ENCODE results near the gene AS3MT. TPM values are rescaled to one million over a fixed set of nuclear protein-coding genes. Genes with fewer than 3 reads are reported as not detected.

Gene AS3MT
- total RNA-seq, 2 donors from 2014 or later: 4.0 to 4.7 TPM

DNA sequence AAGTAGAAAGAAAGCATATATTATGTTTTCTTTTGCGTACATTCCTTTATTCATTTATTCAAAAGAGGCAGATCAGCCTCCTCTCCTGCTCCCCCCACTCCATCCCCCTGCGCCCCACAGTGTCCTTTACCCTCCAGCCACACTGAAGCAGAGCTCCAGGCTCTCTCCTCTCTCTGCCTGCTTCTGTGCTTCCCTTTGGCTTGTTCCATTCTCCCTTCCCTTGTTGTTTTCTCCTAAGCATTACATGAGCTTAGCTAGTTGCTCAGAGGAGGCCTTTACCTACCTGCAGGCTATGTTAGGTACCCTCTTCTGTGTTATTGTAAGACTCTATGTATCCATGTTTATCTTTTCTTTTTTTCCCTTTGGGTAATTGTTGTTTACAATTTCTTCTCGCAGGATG lies 76.2 kb downstream of the AS3MT start:
- Histone ChIP-seq H3K4me1 (peaks cover 8% of the 10 kb centered on the region), H3K9me3 (no peaks in the 10 kb centered on the region), H3K36me3 (replicated peaks in 1 of 2; ENCODE audit: insufficient read depth in 1 of 2, low read depth in 2 of 2) (no peaks in the 10 kb centered on the region), H3K4me3 (no peak overlapping the region), H3K27ac (no peak overlapping the region), H3K27me3 (no peaks in the 10 kb centered on the region)
- TF ChIP-seq, protein P1, sequence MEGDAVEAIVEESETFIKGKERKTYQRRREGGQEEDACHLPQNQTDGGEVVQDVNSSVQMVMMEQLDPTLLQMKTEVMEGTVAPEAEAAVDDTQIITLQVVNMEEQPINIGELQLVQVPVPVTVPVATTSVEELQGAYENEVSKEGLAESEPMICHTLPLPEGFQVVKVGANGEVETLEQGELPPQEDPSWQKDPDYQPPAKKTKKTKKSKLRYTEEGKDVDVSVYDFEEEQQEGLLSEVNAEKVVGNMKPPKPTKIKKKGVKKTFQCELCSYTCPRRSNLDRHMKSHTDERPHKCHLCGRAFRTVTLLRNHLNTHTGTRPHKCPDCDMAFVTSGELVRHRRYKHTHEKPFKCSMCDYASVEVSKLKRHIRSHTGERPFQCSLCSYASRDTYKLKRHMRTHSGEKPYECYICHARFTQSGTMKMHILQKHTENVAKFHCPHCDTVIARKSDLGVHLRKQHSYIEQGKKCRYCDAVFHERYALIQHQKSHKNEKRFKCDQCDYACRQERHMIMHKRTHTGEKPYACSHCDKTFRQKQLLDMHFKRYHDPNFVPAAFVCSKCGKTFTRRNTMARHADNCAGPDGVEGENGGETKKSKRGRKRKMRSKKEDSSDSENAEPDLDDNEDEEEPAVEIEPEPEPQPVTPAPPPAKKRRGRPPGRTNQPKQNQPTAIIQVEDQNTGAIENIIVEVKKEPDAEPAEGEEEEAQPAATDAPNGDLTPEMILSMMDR (IDR thresholded peaks at IDR 0.05): no peak
- no peak for TF ChIP-seq POLR2A (IDR thresholded peaks at IDR 0.05)
- intact Hi-C loops (cut with DNase I): no loop called here
- ATAC-seq (no peak), DNase-seq (no peak)
- 78 to 90% methylated on average over 3 of the region's 3 CpGs for WGBS, 2 donors

DNA sequence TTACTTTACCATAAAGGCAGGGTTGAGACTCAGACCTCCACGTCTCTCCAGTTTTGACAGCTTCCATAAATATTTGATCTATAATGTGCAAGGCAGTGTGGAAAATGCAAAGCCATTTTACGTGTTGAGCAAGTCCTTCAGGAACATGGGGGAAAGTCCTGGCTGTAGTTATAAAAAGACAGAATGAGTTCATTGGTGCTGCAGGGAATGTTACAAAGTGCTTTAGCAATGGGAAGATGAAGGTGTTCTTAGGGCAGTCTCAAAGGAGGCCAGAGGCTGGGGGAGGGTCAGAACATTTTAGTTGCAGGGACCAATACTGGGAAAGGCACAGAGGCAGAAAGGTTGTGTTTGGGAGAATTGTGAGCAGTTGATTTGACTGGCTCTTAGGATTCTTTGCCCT lies 76.7 kb downstream of the AS3MT start:
- H3K27ac ChIP-seq: no peak overlapping the region
- no peak for ATAC-seq
- H3K27me3 ChIP-seq: no peaks in the 10 kb centered on the region
- 92 to 93% methylated on average over 2 of the region's 2 CpGs for WGBS, 2 donors
- peaks cover 8% of the 10 kb centered on the region for H3K4me1 ChIP-seq
- TF ChIP-seq POLR2A (IDR thresholded peaks at IDR 0.05): no peak
- TF ChIP-seq, protein P1 (IDR thresholded peaks at IDR 0.05): no peak
- H3K36me3 ChIP-seq (replicated peaks in 1 of 2; ENCODE audit: insufficient read depth in 1 of 2, low read depth in 2 of 2): no peaks in the 10 kb centered on the region
- no peak for DNase-seq
- no peak overlapping the region for H3K4me3 ChIP-seq
- intact Hi-C loops (cut with DNase I): no loop called here
- no peaks in the 10 kb centered on the region for H3K9me3 ChIP-seq

DNA sequence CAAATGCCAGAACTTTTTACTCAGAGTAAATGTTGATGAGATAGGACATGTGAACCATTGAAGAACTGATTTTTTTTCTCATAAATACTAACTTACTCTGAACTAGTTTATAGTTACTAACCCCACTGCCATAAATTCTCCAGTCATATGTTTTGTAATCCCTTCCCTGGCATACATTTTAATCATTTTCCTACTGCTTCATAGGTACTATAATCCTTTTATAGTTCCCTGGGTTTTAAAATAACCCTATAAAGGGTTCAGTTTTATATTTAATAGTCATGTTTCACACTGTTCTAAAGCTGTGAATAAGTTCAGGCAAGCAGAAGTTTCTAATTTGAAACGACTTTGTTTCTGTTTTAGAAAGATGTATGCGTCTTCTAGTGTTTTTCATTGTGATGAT lies 77.7 kb downstream of the AS3MT start:
- Histone ChIP-seq H3K36me3 (replicated peaks in 1 of 2; ENCODE audit: insufficient read depth in 1 of 2, low read depth in 2 of 2) (no peaks in the 10 kb centered on the region), H3K27me3 (no peaks in the 10 kb centered on the region), H3K4me3 (no peak overlapping the region), H3K4me1 (peaks cover 8% of the 10 kb centered on the region), H3K27ac (no peak overlapping the region), H3K9me3 (no peaks in the 10 kb centered on the region)
- TF ChIP-seq, protein P1 (IDR thresholded peaks at IDR 0.05): no peak
- TF ChIP-seq POLR2A (IDR thresholded peaks at IDR 0.05): no peak
- DNase-seq: no peak
- ATAC-seq: no peak
- 90 to 93% methylated on average over 2 of the region's 2 CpGs for WGBS, 2 donors
- intact Hi-C loops (cut with DNase I): no loop called here

DNA sequence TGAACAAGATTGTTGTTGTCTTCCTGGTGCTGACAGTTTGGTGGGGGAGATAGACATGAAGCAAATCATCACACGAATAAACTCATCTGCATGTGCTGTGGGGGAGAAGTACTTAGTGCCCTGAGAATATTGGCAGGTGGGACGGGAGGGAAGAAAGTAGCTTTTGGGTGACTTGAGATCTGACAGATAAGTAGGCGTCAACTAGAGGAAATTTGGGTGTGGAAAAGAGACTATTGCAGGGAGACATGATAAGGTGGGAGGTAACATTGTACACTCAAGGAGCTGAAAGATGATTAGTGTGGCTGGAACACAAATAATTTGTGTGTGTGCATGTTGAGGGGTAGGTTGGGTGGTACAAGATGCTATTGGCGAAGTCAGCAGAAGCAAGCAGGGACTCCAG lies 78.9 kb downstream of the AS3MT start:
- intact Hi-C loops (cut with DNase I): no loop called here
- 75 to 79% methylated on average over 4 of the region's 4 CpGs for WGBS, 2 donors

DNA sequence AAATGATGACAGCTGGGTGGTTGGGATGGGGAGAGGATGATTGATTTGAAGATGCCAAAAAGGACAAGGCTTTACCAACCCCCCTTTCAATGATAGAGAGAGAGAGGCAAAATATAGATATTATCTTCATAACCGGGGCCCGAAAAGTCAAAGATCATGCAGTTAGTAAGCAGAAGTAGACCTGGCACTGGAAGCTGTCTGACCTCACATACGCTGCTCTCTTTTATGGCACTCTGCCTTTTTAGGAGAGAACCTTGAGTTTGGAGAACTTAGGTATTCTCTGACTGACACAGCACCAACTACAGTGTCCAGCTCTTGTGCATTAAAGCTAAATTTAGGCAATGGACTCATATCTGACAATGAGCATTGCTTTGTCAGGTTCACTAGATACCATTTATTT lies 79.5 kb downstream of the AS3MT start:
- Histone ChIP-seq H3K36me3 (replicated peaks in 1 of 2; ENCODE audit: insufficient read depth in 1 of 2, low read depth in 2 of 2) (no peaks in the 10 kb centered on the region), H3K9me3 (no peaks in the 10 kb centered on the region), H3K27ac (no peak overlapping the region), H3K27me3 (no peaks in the 10 kb centered on the region), H3K4me3 (no peak overlapping the region), H3K4me1 (peaks cover 8% of the 10 kb centered on the region)
- TF ChIP-seq, protein P1 (IDR thresholded peaks at IDR 0.05): no peak
- TF ChIP-seq POLR2A (IDR thresholded peaks at IDR 0.05): no peak
- intact Hi-C loops (cut with DNase I): no loop called here
- no peak for ATAC-seq
- no peak for DNase-seq
- WGBS, 2 donors: 97 to 100% methylated on average over 3 of the region's 3 CpGs

More for the DNA sequence above, 78.9 kb downstream of the AS3MT start:
- Histone ChIP-seq H3K4me3 (no peak overlapping the region), H3K27me3 (no peaks in the 10 kb centered on the region), H3K36me3 (replicated peaks in 1 of 2; ENCODE audit: insufficient read depth in 1 of 2, low read depth in 2 of 2) (no peaks in the 10 kb centered on the region), H3K9me3 (no peaks in the 10 kb centered on the region), H3K27ac (no peak overlapping the region), H3K4me1 (peaks cover 8% of the 10 kb centered on the region)
- no peak for DNase-seq
- no peak for ATAC-seq
- TF ChIP-seq, protein P1 (IDR thresholded peaks at IDR 0.05): no peak
- TF ChIP-seq POLR2A (IDR thresholded peaks at IDR 0.05): no peak
